ENCODE measurements around the gene CRTC1. TPM values are rescaled to one million over a fixed set of nuclear protein-coding genes. Genes with fewer than 3 reads are reported as not detected.

Gene CRTC1
- total and polyA plus RNA-seq, 4 donors: 1.5 to 3.5 (median 1.9) TPM

DNA sequence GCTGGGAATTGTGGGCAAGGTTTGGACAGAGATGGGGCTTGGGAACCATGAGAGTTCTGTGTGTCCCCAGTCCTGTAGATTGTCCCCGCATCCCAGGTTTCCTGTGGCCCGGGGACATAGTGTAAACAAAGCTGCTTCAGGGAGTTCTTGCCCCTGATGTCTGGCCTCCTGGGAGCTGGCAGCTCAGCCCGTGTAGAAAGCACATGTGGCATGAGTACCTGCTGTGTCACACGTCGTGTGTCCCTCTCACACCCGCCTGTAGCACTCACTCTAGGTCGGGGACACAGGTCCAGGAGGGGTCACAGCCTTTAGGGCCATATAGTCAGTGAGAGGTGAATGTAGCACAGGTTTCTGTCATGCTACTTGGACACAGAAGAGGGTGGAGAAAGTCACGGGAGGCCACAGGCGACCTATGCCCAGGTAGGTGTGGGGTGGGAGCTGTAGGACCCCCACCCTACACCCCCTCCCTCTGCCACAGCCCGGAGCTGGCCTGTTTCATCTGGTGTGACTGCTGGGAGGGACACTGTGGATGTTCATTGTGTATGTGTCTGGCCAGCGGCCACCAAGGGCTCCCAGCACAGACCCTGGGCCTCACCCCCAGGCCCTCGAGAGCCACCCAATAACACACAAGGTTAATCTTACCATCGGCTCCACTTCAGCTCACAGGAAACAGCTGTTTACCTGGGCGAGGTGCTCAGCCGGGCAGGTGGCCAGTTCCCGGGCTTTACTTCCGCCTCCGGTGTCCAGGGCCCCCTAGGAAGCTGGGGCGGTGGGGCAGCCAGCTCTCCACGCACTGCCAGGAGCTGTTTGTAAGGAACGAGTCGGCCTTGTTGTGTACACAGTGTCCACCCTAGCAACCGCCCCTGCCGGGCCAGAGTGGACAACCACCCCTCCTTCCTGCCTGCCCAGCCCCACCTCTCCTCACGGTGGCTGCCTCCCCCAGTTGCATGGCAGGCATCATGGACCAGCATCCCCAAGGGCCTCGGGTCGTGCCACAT lies 57.9 kb downstream of the CRTC1 start:
- Histone ChIP-seq H3K4me1 (ENCODE audit: control insufficient read depth in 4 of 4, insufficient read depth in 4 of 4, low read length in 3 of 4) (peaks cover 3 to 12% (median 8%) of the 10 kb centered on the region in 4 donors), H3K36me3 (ENCODE audit: control insufficient read depth in 4 of 4, insufficient read depth in 3 of 4, low read depth in 1 of 4, low read length in 3 of 4) (no peaks in the 10 kb centered on the region), H3K4me3 (ENCODE audit: low read depth in 1 of 3, low read length in 3 of 3) (no peak overlapping the region), H3K9ac (ENCODE audit: low read depth in 1 of 2, low read length in 2 of 2) (no peak overlapping the region), H3K27ac (ENCODE audit: low read depth in 1 of 2, low read length in 2 of 2) (no peak overlapping the region), H3K9me3 (ENCODE audit: control insufficient read depth in 4 of 4, low read length in 3 of 4) (no peaks in the 10 kb centered on the region), H3K27me3 (ENCODE audit: control insufficient read depth in 4 of 4, insufficient read depth in 4 of 4, low read length in 3 of 4) (no peaks in the 10 kb centered on the region)
- no peak for TF ChIP-seq EGR1 (IDR thresholded peaks at IDR 0.05; ENCODE audit: low read depth in 2 of 2)
- TF ChIP-seq, protein P1, sequence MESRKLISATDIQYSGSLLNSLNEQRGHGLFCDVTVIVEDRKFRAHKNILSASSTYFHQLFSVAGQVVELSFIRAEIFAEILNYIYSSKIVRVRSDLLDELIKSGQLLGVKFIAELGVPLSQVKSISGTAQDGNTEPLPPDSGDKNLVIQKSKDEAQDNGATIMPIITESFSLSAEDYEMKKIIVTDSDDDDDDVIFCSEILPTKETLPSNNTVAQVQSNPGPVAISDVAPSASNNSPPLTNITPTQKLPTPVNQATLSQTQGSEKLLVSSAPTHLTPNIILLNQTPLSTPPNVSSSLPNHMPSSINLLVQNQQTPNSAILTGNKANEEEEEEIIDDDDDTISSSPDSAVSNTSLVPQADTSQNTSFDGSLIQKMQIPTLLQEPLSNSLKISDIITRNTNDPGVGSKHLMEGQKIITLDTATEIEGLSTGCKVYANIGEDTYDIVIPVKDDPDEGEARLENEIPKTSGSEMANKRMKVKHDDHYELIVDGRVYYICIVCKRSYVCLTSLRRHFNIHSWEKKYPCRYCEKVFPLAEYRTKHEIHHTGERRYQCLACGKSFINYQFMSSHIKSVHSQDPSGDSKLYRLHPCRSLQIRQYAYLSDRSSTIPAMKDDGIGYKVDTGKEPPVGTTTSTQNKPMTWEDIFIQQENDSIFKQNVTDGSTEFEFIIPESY (IDR thresholded peaks at IDR 0.05): no peak
- TF ChIP-seq, protein P2, sequence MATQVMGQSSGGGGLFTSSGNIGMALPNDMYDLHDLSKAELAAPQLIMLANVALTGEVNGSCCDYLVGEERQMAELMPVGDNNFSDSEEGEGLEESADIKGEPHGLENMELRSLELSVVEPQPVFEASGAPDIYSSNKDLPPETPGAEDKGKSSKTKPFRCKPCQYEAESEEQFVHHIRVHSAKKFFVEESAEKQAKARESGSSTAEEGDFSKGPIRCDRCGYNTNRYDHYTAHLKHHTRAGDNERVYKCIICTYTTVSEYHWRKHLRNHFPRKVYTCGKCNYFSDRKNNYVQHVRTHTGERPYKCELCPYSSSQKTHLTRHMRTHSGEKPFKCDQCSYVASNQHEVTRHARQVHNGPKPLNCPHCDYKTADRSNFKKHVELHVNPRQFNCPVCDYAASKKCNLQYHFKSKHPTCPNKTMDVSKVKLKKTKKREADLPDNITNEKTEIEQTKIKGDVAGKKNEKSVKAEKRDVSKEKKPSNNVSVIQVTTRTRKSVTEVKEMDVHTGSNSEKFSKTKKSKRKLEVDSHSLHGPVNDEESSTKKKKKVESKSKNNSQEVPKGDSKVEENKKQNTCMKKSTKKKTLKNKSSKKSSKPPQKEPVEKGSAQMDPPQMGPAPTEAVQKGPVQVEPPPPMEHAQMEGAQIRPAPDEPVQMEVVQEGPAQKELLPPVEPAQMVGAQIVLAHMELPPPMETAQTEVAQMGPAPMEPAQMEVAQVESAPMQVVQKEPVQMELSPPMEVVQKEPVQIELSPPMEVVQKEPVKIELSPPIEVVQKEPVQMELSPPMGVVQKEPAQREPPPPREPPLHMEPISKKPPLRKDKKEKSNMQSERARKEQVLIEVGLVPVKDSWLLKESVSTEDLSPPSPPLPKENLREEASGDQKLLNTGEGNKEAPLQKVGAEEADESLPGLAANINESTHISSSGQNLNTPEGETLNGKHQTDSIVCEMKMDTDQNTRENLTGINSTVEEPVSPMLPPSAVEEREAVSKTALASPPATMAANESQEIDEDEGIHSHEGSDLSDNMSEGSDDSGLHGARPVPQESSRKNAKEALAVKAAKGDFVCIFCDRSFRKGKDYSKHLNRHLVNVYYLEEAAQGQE (IDR thresholded peaks at IDR 0.05): no peak
- TF ChIP-seq, protein P3, sequence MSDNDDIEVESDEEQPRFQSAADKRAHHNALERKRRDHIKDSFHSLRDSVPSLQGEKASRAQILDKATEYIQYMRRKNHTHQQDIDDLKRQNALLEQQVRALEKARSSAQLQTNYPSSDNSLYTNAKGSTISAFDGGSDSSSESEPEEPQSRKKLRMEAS (IDR thresholded peaks at IDR 0.05): no peak
- TF ChIP-seq SP1 (IDR thresholded peaks at IDR 0.05): no peak
- TF ChIP-seq, protein P4, sequence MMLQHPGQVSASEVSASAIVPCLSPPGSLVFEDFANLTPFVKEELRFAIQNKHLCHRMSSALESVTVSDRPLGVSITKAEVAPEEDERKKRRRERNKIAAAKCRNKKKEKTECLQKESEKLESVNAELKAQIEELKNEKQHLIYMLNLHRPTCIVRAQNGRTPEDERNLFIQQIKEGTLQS (IDR thresholded peaks at IDR 0.05): no peak
- no peak for TF ChIP-seq FOXA1 (IDR thresholded peaks at IDR 0.05)
- no peak for TF ChIP-seq HNF4G (IDR thresholded peaks at IDR 0.05)
- no peak for TF ChIP-seq HNF4A (conservative IDR thresholded peaks at IDR 0.05)
- TF ChIP-seq FOXA2 (IDR thresholded peaks at IDR 0.05): no peak
- TF ChIP-seq TAF1 (conservative IDR thresholded peaks at IDR 0.05): no peak
- TF ChIP-seq, protein P5, sequence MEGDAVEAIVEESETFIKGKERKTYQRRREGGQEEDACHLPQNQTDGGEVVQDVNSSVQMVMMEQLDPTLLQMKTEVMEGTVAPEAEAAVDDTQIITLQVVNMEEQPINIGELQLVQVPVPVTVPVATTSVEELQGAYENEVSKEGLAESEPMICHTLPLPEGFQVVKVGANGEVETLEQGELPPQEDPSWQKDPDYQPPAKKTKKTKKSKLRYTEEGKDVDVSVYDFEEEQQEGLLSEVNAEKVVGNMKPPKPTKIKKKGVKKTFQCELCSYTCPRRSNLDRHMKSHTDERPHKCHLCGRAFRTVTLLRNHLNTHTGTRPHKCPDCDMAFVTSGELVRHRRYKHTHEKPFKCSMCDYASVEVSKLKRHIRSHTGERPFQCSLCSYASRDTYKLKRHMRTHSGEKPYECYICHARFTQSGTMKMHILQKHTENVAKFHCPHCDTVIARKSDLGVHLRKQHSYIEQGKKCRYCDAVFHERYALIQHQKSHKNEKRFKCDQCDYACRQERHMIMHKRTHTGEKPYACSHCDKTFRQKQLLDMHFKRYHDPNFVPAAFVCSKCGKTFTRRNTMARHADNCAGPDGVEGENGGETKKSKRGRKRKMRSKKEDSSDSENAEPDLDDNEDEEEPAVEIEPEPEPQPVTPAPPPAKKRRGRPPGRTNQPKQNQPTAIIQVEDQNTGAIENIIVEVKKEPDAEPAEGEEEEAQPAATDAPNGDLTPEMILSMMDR (IDR thresholded peaks at IDR 0.05; ENCODE audit: low read depth, low read length, missing input control): no peak
- TF ChIP-seq NR2F2 (IDR thresholded peaks at IDR 0.05): no peak
- TF ChIP-seq RXRA (IDR thresholded peaks at IDR 0.05): no peak
- WGBS: 75% methylated on average over 27 of the region's 27 CpGs
- peak; percentile 48 for DNase-seq (ENCODE audit: low spot score)

All from liver (tissue), 9 donors.